WERI-Rb-1 (cell line): ENCODE data around the gene LENG1.

ENCODE experiments used
- DNase-seq: peaks from one replicate; pipeline ENCODE4 v3.0.0-alpha.2; 2020
- H3K27ac ChIP-seq: fragments of 250-450 bp; sonication (Bioruptor Pico); 2 replicates; pipeline ENCODE4 v1.5.1; 2020; ENCODE audit warnings: mild to moderate bottlenecking, moderate library complexity
- H3K27me3 ChIP-seq: fragments of 250-450 bp; sonication (Bioruptor Pico); 2 replicates; pipeline ENCODE4 v1.5.1; 2021; ENCODE audit warnings: mild to moderate bottlenecking, low read depth, moderate library complexity; ENCODE audit not compliant: insufficient read depth, severe bottlenecking
- H3K36me3 ChIP-seq: fragments of 250-450 bp; sonication (Bioruptor Pico); 2 replicates; pipeline ENCODE4 v1.5.1; 2020; ENCODE audit warnings: mild to moderate bottlenecking, moderate library complexity
- H3K4me3 ChIP-seq: 2 replicates; pipeline ENCODE4 v1.5.1; 2011; ENCODE audit warnings: low read depth, mild to moderate bottlenecking, control low read depth, low read length
- H3K9me3 ChIP-seq: fragments of 250-450 bp; sonication (Bioruptor Pico); 2 replicates; pipeline ENCODE4 v1.5.1; 2021; ENCODE audit warnings: mild to moderate bottlenecking, moderate library complexity; ENCODE audit not compliant: severe bottlenecking
- TF ChIP-seq, protein P1 (sequence below): IDR thresholded peaks from 2 replicates; pipeline ENCODE4 v1.5.1; 2011; ENCODE audit warnings: low read depth, mild to moderate bottlenecking, control low read depth, inconsistent platforms, low read length

LENG1 gene

DNA sequence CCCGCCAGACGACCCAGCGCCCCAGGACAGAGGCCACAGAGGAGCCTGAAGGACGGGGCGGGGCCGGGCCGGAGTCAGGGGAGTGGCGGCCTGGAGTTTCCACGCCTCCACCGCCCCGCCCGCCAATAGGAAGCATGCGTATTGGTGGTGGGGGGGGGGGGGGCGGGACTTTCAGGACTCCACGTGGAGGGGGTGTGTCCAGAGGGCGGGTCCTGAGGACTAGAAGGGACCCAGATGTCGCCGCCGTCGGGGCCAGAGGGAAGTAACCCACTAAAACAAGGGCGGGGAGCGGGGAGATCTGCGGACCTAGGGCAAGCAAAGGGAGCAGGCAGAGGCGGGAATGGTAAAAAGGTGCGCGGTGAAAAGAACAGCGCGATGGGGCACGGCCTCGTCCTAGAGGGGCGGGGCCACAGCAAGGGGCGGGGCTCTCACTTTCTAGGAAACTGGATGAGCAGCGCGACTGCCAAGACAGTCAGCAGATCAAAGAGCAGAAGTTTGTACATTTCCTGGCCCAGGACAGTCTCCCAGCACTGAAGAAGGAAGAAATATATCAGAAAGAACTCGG, 2.8 kb upstream of the LENG1 start:
- H3K27ac ChIP-seq = no peak overlapping the region
- no peak overlapping the region for H3K4me3 ChIP-seq
- DNase-seq = no peak
- TF ChIP-seq, protein P1, sequence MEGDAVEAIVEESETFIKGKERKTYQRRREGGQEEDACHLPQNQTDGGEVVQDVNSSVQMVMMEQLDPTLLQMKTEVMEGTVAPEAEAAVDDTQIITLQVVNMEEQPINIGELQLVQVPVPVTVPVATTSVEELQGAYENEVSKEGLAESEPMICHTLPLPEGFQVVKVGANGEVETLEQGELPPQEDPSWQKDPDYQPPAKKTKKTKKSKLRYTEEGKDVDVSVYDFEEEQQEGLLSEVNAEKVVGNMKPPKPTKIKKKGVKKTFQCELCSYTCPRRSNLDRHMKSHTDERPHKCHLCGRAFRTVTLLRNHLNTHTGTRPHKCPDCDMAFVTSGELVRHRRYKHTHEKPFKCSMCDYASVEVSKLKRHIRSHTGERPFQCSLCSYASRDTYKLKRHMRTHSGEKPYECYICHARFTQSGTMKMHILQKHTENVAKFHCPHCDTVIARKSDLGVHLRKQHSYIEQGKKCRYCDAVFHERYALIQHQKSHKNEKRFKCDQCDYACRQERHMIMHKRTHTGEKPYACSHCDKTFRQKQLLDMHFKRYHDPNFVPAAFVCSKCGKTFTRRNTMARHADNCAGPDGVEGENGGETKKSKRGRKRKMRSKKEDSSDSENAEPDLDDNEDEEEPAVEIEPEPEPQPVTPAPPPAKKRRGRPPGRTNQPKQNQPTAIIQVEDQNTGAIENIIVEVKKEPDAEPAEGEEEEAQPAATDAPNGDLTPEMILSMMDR = no peak
- H3K36me3 ChIP-seq = peaks cover 10% of the 10 kb centered on the region
- no peaks in the 10 kb centered on the region for H3K27me3 ChIP-seq
- H3K9me3 ChIP-seq = no peaks in the 10 kb centered on the region

DNA sequence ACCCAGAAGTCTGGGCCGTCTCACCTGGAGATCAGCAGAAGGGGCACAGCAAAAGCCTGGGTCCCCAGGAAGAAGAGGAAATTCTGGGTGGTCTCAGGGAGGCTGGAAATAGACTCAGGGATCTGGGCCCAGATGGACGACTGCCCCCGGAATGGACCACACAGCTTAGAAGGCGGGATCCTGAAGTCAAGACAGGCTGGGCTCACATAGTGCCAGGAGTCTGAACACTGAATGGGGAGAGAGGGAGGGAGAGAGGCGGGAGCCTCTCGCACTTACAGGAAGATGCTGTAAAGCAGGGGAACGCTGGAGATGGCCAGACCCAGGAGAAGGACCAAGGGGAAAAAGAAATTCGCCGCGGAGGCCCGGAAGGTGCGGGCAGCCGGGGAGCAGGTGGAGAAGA, 1.3 kb upstream of the LENG1 start:
- Histone ChIP-seq H3K27ac (peak overlapping the region; percentile 87), H3K36me3 (peaks cover 25% of the 10 kb centered on the region)

DNA sequence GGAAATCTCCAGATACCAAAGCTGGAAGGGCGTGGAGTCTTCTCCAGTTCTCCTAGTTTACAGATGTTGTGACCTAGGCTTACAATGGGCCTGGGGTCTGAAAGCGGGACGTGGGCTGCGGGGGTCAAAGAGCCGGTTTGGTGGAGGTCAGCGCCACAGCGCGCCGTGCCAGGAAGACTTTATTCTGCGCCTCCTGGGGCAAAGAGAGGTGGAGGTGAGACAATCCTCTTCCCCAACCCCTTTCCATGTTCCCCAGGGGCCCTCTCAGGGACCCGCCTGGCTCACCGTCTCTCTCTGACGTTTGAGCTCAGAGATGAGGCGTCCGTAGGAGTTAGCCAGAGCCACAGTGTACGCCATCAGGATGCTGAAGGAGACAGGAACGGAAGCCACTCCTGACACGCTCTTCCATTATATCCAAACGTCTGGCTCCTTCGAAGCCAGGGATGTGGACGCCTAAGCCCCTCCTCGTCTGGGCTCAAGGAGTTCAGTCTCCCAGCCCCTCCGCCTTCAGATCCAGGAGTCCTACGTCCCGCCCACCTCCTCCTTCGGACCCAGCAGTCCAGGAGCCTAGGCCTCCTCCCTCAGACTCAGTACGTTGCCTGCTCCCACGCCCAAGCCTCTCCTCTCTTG, 776 bp upstream of the LENG1 start:
- TF ChIP-seq, protein P1 = no peak
- no peaks in the 10 kb centered on the region for H3K27me3 ChIP-seq
- H3K9me3 ChIP-seq = no peaks in the 10 kb centered on the region
- DNase-seq = no peak
- peaks cover 30% of the 10 kb centered on the region for H3K36me3 ChIP-seq
- H3K27ac ChIP-seq = peak overlapping the region; percentile 87
- H3K4me3 ChIP-seq = peak overlapping the region; percentile 83

More for the DNA sequence above, 1.3 kb upstream of the LENG1 start:
- H3K4me3 ChIP-seq = peak overlapping the region; percentile 83
- H3K27me3 ChIP-seq = no peaks in the 10 kb centered on the region
- TF ChIP-seq, protein P1 = no peak
- H3K9me3 ChIP-seq = no peaks in the 10 kb centered on the region
- no peak for DNase-seq

- DNase-seq = no peak
- Histone ChIP-seq H3K27me3 (no peaks in the 10 kb centered on the region), H3K27ac (peak overlapping the region; percentile 94), H3K9me3 (no peaks in the 10 kb centered on the region), H3K4me3 (peak overlapping the region; percentile 71), H3K36me3 (peaks cover 45% of the 10 kb centered on the region)
- TF ChIP-seq, protein P1 = no peak
These were observed 639 bp downstream of the LENG1 start for GRCh38 chr19:54158812-54159351.

GRCh38 chr19:54156953-54157352, 2.6 kb downstream of the LENG1 start:
- TF ChIP-seq, protein P1 = no peak
- Histone ChIP-seq H3K36me3 (peaks cover 64% of the 10 kb centered on the region), H3K27ac (no peak overlapping the region), H3K4me3 (no peak overlapping the region), H3K9me3 (no peaks in the 10 kb centered on the region), H3K27me3 (no peaks in the 10 kb centered on the region)
- DNase-seq = no peak
